GM20431 (cell line): Measurements from ENCODE around the gene NXNL1.
"Not testable (repeated sequence)": the region's sequence is repeated elsewhere in the genome, so short reads cannot be mapped to it uniquely, and the experiment has no call there.

Experiments
- in situ Hi-C: fragments of 300-500 bp; cut with MseI, MboI; formaldehyde crosslinking; loops from one replicate; pipeline ENCODE4 v1.15.0; 2020; ENCODE audit warnings: low sequenced_read_pairs; ENCODE audit not compliant: unreplicated experiment

The NXNL1 gene

GRCh38 chr19:17487284-17488121, 26.8 kb upstream of the NXNL1 start:
- in situ Hi-C loops, result no loop called here

- in situ Hi-C loops, result no loop called here
Observed at GRCh38 chr19:17486545-17487240, 26.0 kb upstream of the NXNL1 start.

- in situ Hi-C loops, result no loop called here
Observed at GRCh38 chr19:17484520-17485185, 23.9 kb upstream of the NXNL1 start.

- in situ Hi-C loops, result no loop called here
Observed at GRCh38 chr19:17483605-17484002, 22.9 kb upstream of the NXNL1 start.

- in situ Hi-C loops, result no loop called here
Observed at GRCh38 chr19:17482877-17483604, 22.3 kb upstream of the NXNL1 start.

- in situ Hi-C loops, result no loop called here
Observed at GRCh38 chr19:17481986-17482385, 21.3 kb upstream of the NXNL1 start.

GRCh38 chr19:17479325-17479791, 18.6 kb upstream of the NXNL1 start:
- in situ Hi-C loops, result no loop called here

- in situ Hi-C loops, result no loop called here
Observed at GRCh38 chr19:17475541-17476115, 14.9 kb upstream of the NXNL1 start.

GRCh38 chr19:17475011-17475540, 14.3 kb upstream of the NXNL1 start:
- in situ Hi-C loops, result not testable (repeated sequence)

- in situ Hi-C loops, result no loop called here
Observed at GRCh38 chr19:17473041-17473440, 12.3 kb upstream of the NXNL1 start.

GRCh38 chr19:17471410-17472125, 10.8 kb upstream of the NXNL1 start:
- in situ Hi-C loops, result no loop called here

GRCh38 chr19:17470068-17470841, 9.5 kb upstream of the NXNL1 start, which contains the start of gene SLC27A1:
Gene SLC27A1, plus strand, starts transcription at chr19:17470524. Its CDS starts 17 bp downstream, at chr19:17470541.
- in situ Hi-C loops, result no loop called here

GRCh38 chr19:17469481-17470067, 8.8 kb upstream of the NXNL1 start:
- in situ Hi-C loops, result no loop called here

- in situ Hi-C loops, result no loop called here
Observed at GRCh38 chr19:17469092-17469480, 8.4 kb upstream of the NXNL1 start.

- in situ Hi-C loops, result no loop called here
Observed at GRCh38 chr19:17468302-17469091, 7.8 kb upstream of the NXNL1 start.

- in situ Hi-C loops, result no loop called here
Observed at GRCh38 chr19:17467471-17468301, 7.0 kb upstream of the NXNL1 start.
